HL-60/S4 treated with retinoic acid at 250 ng/mL for 4 days and 3 days (cell line): ENCODE measurements around the gene SLC38A3.

ENCODE experiments used
- in situ Hi-C: fragments of 300-500 bp; cut with MboI; formaldehyde crosslinking; loops from 2 replicates; pipeline ENCODE4 v1.7.0; 2022; ENCODE audit warnings: low sequenced_read_pairs

The SLC38A3 gene

GRCh38 chr3:50168791-50169190 lies 36.3 kb upstream of the SLC38A3 start:
- in situ Hi-C loops: no loop called here

- in situ Hi-C loops: no loop called here
Measured at GRCh38 chr3:50169232-50169832, 35.7 kb upstream of the SLC38A3 start.

GRCh38 chr3:50169858-50170257 lies 35.2 kb upstream of the SLC38A3 start:
- in situ Hi-C loops: no loop called here

- in situ Hi-C loops: no loop called here
Measured at GRCh38 chr3:50170689-50171088, 34.4 kb upstream of the SLC38A3 start.

GRCh38 chr3:50171540-50172301 lies 33.4 kb upstream of the SLC38A3 start:
- in situ Hi-C loops: no loop called here

GRCh38 chr3:50172626-50173220 lies 32.3 kb upstream of the SLC38A3 start:
- in situ Hi-C loops: no loop called here

GRCh38 chr3:50173685-50174516 lies 31.2 kb upstream of the SLC38A3 start:
- in situ Hi-C loops: no loop called here

- in situ Hi-C loops: no loop called here
Measured at GRCh38 chr3:50174517-50174895, 30.6 kb upstream of the SLC38A3 start.

- in situ Hi-C loops: no loop called here
Measured at GRCh38 chr3:50174947-50175524, 30.0 kb upstream of the SLC38A3 start.

GRCh38 chr3:50177346-50177745 lies 27.7 kb upstream of the SLC38A3 start:
- in situ Hi-C loops: no loop called here

GRCh38 chr3:50179710-50180109 lies 25.4 kb upstream of the SLC38A3 start:
- in situ Hi-C loops: no loop called here

- in situ Hi-C loops: no loop called here
Measured at GRCh38 chr3:50181985-50182384, 23.1 kb upstream of the SLC38A3 start.

- in situ Hi-C loops: no loop called here
Measured at GRCh38 chr3:50182533-50183099, 22.5 kb upstream of the SLC38A3 start.

GRCh38 chr3:50183755-50184154 lies 21.3 kb upstream of the SLC38A3 start:
- in situ Hi-C loops: no loop called here

- in situ Hi-C loops: no loop called here
Measured at GRCh38 chr3:50184242-50184978, 20.7 kb upstream of the SLC38A3 start.

GRCh38 chr3:50185230-50185629 lies 19.8 kb upstream of the SLC38A3 start:
- in situ Hi-C loops: no loop called here

GRCh38 chr3:50186096-50186495 lies 19.0 kb upstream of the SLC38A3 start:
- in situ Hi-C loops: no loop called here

- in situ Hi-C loops: no loop called here
Measured at GRCh38 chr3:50187750-50188149, 17.3 kb upstream of the SLC38A3 start.

GRCh38 chr3:50189274-50189673 lies 15.8 kb upstream of the SLC38A3 start:
- in situ Hi-C loops: no loop called here

GRCh38 chr3:50189989-50190388 lies 15.1 kb upstream of the SLC38A3 start:
- in situ Hi-C loops: no loop called here
